ENCODE data around the gene SNX24.
"Not testable (repeated sequence)": the region's sequence is repeated elsewhere in the genome, so short reads cannot be mapped to it uniquely, and the experiment has no call there.

Gene SNX24

GRCh38 chr5:122902263-122902662, 56.9 kb downstream of the SNX24 start:
- TF ChIP-seq CTCF (conservative IDR thresholded peaks at IDR 0.05; ENCODE audit: low read length), result no peak
- no peak overlapping the region for H3K4me3 ChIP-seq (ENCODE audit: low read length)
- no peak for DNase-seq (ENCODE audit: low read depth)

DNA sequence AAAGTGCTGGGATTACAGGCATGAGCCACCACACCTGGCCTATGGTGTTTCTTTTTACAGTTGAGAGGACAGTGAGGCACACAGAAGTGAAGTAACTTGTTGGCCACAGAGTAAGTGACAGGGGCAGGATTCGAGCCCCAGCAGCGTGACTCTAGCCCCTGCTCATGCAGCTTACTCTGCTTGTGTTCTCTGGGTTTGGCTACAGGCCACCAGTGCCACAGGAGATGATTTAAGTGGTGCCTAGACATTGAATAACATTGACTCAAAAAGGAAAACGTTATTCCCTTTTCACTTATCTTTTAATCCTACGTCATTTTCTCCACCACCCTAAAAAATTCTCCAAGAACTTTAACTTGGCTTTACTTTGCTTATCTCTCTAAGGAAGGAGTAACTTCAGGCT, 61.4 kb downstream of the SNX24 start:
- H3K4me3 ChIP-seq (ENCODE audit: low read length), result no peak overlapping the region
- TF ChIP-seq CTCF (conservative IDR thresholded peaks at IDR 0.05; ENCODE audit: low read length), result no peak
- DNase-seq (ENCODE audit: low read depth), result peak; percentile 6

DNA sequence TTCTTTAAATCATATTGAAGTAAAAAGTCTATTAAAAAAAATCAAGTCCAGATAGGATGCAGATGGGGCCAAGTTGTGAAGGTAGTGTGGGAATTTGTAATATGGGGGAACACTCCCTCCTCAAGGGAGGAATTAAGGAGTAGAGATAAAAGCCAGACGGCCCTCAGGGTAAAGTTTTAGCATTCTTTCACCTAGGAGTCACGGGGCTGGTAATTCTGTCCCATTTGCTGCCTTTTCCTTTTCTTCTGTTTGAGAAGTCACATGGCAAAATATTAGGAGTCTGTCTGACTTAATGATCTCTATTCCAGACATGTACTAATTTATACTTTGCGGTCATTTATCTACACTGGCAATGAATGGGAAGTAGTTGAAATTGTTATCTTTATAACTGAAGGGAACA, 61.9 kb downstream of the SNX24 start:
- no peak overlapping the region for H3K4me3 ChIP-seq (ENCODE audit: low read length)
- peak; percentile 58 for DNase-seq (ENCODE audit: low read depth)
- no peak for TF ChIP-seq CTCF (conservative IDR thresholded peaks at IDR 0.05; ENCODE audit: low read length)

DNA sequence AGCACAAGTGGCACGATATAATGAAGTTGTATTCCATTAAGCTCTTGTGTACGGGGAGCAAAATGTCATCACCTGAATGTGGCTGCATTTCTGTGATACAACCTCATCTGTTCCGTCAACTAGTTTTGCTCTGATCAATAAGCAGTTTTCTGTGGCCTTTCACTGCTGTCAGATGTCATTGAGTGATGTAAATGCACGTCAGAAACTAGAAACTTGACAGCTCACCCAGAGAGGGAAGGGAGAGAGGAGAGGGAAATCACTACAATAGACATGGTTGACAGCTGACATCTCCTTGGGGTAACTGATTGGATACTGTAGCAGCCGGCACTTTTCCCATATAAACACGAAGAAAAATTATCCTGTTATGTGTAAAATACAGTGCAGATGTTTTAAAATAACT, 62.7 kb downstream of the SNX24 start:
- no peak overlapping the region for H3K4me3 ChIP-seq (ENCODE audit: low read length)
- TF ChIP-seq CTCF (conservative IDR thresholded peaks at IDR 0.05; ENCODE audit: low read length), result no peak
- no peak for DNase-seq (ENCODE audit: low read depth)

GRCh38 chr5:122908662-122909061, 63.2 kb downstream of the SNX24 start:
- DNase-seq (ENCODE audit: low read depth), result peak; percentile 23
- TF ChIP-seq CTCF (conservative IDR thresholded peaks at IDR 0.05; ENCODE audit: low read length), result 0 out of 2 replicates have a peak, but pooled peaks have one; percentile 22
- H3K4me3 ChIP-seq (ENCODE audit: low read length), result no peak overlapping the region

DNA sequence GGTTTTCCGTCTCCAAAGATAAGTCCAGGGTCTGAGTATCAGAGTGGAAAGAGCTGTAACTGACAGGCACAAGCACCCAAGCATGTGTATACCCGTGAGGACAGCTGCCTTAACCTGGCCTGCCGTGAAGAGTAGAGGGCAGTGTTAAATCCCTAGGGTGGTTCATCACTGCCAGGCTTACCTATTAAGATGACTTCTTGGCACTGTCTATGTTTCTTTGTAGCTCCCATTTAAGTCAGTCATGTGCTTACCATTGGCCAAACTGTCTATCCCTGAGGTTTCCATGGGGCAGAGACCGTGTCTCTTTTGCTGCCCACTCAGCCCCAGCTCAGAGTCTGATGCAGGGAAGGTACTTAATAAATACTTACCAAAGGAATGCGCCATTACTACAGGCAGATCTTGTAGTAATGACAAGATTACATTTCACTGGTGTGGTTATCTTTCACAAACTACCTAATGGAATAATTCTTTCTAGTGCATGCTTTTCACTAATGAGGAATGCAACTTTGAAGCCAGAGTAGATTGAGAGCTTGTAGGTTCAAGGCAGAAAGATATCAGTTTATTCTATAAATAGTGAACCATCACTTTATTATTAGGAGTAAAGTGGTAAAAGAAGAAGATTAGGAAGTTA, 64.2 kb downstream of the SNX24 start:
- no peak for TF ChIP-seq CTCF (conservative IDR thresholded peaks at IDR 0.05; ENCODE audit: low read length)
- no peak for DNase-seq (ENCODE audit: low read depth)
- H3K4me3 ChIP-seq (ENCODE audit: low read length), result no peak overlapping the region

DNA sequence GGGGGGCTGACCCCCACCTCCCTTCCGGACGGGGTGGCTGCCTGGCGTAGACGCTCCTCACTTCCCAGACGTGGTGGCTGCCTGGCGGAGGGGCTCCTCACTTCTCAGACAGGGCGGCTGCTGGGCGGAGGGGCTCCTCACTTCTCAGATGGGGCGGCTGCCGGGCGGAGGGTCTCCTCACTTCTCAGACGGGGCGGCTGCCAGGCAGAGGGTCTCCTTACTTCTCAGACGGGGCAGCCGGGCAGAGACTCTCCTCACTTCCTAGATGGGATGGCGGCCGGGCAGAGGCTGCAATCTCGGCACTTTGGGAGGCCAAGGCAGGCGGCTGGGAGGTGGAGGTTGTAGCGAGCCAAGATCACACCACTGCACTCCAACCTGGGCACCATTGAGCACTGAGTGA, 68.0 kb downstream of the SNX24 start:
- not testable (repeated sequence) for DNase-seq (ENCODE audit: low read depth); H3K4me3 ChIP-seq (ENCODE audit: low read length)

All from AG10803 (cell line).